ENCODE data around the gene PCGF5.

DNA sequence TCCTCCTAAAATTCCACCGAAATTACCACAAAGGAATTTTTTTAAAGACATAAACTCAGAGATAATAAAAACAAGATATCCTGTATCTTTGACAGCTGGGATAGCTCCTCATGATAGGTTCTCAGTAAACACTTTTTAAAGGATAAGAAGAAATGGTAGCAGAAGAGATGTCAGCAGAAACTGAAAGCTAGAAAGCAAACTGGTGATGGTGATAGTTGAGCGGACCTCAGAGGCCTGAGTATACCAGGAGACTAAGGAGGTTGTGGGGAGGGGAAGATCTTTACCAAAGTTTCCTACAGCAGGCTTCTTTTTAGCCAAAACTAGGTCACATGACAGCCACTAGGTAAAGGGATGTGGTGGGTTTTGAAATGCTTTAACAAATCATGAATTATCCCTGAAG lies 22.5 kb downstream of the PCGF5 start:
- TF ChIP-seq, protein P1, sequence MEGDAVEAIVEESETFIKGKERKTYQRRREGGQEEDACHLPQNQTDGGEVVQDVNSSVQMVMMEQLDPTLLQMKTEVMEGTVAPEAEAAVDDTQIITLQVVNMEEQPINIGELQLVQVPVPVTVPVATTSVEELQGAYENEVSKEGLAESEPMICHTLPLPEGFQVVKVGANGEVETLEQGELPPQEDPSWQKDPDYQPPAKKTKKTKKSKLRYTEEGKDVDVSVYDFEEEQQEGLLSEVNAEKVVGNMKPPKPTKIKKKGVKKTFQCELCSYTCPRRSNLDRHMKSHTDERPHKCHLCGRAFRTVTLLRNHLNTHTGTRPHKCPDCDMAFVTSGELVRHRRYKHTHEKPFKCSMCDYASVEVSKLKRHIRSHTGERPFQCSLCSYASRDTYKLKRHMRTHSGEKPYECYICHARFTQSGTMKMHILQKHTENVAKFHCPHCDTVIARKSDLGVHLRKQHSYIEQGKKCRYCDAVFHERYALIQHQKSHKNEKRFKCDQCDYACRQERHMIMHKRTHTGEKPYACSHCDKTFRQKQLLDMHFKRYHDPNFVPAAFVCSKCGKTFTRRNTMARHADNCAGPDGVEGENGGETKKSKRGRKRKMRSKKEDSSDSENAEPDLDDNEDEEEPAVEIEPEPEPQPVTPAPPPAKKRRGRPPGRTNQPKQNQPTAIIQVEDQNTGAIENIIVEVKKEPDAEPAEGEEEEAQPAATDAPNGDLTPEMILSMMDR (IDR thresholded peaks at IDR 0.05; ENCODE audit: low read depth, low read length): no peak
- TF ChIP-seq EZH2phosphoT487 (IDR thresholded peaks at IDR 0.05; ENCODE audit: low read depth): no peak

Data from OCI-LY3 (cell line).